Vagina (tissue), 2 donors: ENCODE data around the gene SPON1.

Source experiments
- POLR2AphosphoS5 ChIP-seq, 2 donors: sonication (generic); formaldehyde crosslinking; IDR thresholded peaks; one replicate each; pipeline ENCODE4 v1.9.0; 2017; ENCODE audit warnings: antibody characterized with exemption in 2 of 2, mild to moderate bottlenecking in 2 of 2, low read depth in 1 of 2; ENCODE audit not compliant: insufficient read depth in 1 of 2
- TF ChIP-seq, protein P1 (sequence below), 3 experiments: fragments of 450-650 bp in 2 of 3; fragments of 200-600 bp in 1 of 3; sonication (generic) in 1 of 3; IDR thresholded peaks; one replicate each; pipeline ENCODE4 v1.5.1; 2017 to 2019; ENCODE audit warnings: antibody characterized with exemption in 3 of 3, mild to moderate bottlenecking in 2 of 3, moderate library complexity in 2 of 3

DNA sequence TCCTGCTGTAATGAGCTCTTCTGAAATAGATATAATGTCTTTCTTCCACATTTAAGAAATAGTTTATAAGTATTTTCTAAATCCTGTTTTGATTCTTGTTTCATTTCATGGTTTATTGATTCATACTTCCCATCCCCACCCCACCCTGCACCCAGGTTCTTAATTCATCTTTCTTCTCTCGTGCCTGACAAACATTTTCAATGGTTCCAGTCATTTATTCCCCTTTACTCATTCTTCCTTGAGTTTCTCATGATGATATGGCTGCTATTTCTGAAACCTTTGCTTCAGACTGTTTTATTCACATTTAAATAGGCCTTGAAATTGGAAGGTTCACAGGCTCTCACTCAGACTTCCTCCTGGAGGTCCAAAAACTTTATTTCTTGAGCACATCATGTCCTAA is 142.9 kb downstream of the SPON1 start:
- TF ChIP-seq, protein P1, sequence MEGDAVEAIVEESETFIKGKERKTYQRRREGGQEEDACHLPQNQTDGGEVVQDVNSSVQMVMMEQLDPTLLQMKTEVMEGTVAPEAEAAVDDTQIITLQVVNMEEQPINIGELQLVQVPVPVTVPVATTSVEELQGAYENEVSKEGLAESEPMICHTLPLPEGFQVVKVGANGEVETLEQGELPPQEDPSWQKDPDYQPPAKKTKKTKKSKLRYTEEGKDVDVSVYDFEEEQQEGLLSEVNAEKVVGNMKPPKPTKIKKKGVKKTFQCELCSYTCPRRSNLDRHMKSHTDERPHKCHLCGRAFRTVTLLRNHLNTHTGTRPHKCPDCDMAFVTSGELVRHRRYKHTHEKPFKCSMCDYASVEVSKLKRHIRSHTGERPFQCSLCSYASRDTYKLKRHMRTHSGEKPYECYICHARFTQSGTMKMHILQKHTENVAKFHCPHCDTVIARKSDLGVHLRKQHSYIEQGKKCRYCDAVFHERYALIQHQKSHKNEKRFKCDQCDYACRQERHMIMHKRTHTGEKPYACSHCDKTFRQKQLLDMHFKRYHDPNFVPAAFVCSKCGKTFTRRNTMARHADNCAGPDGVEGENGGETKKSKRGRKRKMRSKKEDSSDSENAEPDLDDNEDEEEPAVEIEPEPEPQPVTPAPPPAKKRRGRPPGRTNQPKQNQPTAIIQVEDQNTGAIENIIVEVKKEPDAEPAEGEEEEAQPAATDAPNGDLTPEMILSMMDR (IDR thresholded peaks at IDR 0.05) = no peak
- no peak for TF ChIP-seq POLR2AphosphoS5 (IDR thresholded peaks at IDR 0.05; ENCODE audit: insufficient read depth in 1 of 2, low read depth in 1 of 2)
